PC-3 (cell line): ENCODE measurements around the gene MYO5C. TPM values are rescaled to one million over a fixed set of nuclear protein-coding genes. Genes with fewer than 3 reads are reported as not detected.

ENCODE experiments used
- ATAC-seq: fragments of 200-7000 bp; cut with Tn5 transposase; 2 replicates; pipeline ENCODE4 v1.9.1; 2020; ENCODE audit warnings: mild to moderate bottlenecking, moderate library complexity
- BruUV-seq: library from RNA; stranded (reverse); fragments of 400-500 nt; replicated peaks from 2 replicates; lab custom pipeline; 2021; lab: Mats Ljungman, UMichigan
- CTCF ChIA-PET: fragments of 300-600 bp; sonication (Branson Sonifier 250); formaldehyde crosslinking; loops from one replicate; lab custom pipeline; 2022; ENCODE audit warnings: antibody characterized with exemption; lab: Charles Lee
- POLR2A ChIA-PET: fragments of 300-600 bp; sonication (Branson Sonifier 250); formaldehyde crosslinking; loops from one replicate; lab custom pipeline; 2022; ENCODE audit warnings: antibody characterized with exemption; ENCODE audit not compliant: unreplicated experiment; lab: Charles Lee
- DNase-seq: peaks from one replicate; pipeline ENCODE4 v3.0.0-alpha.2; 2015
- H2AFZ ChIP-seq: fragments of 300-600 bp; sonication (generic); 2 replicates; pipeline ENCODE4 v1.6.0; 2016; ENCODE audit warnings: antibody characterized with exemption, low read length
- H3F3A ChIP-seq: fragments of 300-600 bp; sonication (generic); one replicate; pipeline ENCODE4 v1.6.0; 2017; ENCODE audit warnings: antibody characterized with exemption, low read length, control low read depth, mild to moderate bottlenecking; ENCODE audit not compliant: unreplicated experiment
- H3K27ac ChIP-seq: fragments of 300-600 bp; sonication (generic); 2 replicates; pipeline ENCODE4 v1.5.1; 2016; ENCODE audit warnings: mild to moderate bottlenecking, low read length
- H3K27me3 ChIP-seq: fragments of 300-600 bp; sonication (generic); 2 replicates; pipeline ENCODE4 v1.6.1; 2016; ENCODE audit warnings: low read length, mixed read lengths
- H3K36me3 ChIP-seq: fragments of 300-600 bp; sonication (generic); 2 replicates; pipeline ENCODE4 v1.6.1; 2016; ENCODE audit warnings: low read depth, mixed run types, low read length, mixed read lengths
- H3K4me1 ChIP-seq: fragments of 300-600 bp; sonication (generic); 2 replicates; pipeline ENCODE4 v1.5.1; 2016; ENCODE audit warnings: low read length; ENCODE audit not compliant: insufficient read depth
- H3K4me2 ChIP-seq: fragments of 300-600 bp; sonication (generic); 2 replicates; pipeline ENCODE4 v1.6.0; 2016; ENCODE audit warnings: low read length
- H3K4me3 ChIP-seq: fragments of 300-600 bp; sonication (generic); 2 replicates; pipeline ENCODE4 v1.5.1; 2016; ENCODE audit warnings: mild to moderate bottlenecking, low read length, mixed read lengths
- H3K79me2 ChIP-seq: fragments of 300-600 bp; sonication (generic); 2 replicates; pipeline ENCODE4 v1.6.1; 2017; ENCODE audit warnings: low read length, mixed read lengths
- H3K9ac ChIP-seq: fragments of 300-600 bp; sonication (generic); 2 replicates; pipeline ENCODE4 v1.6.0; 2016; ENCODE audit warnings: mild to moderate bottlenecking, low read length
- H3K9me2 ChIP-seq: fragments of 300-600 bp; sonication (generic); replicated peaks from 2 replicates; pipeline ENCODE4 v1.6.1; 2016; ENCODE audit warnings: mixed run types, low read length, mixed read lengths
- H3K9me3 ChIP-seq: fragments of 300-600 bp; sonication (generic); 2 replicates; pipeline ENCODE4 v1.6.1; 2016; ENCODE audit warnings: low read length, mixed read lengths
- H4K20me1 ChIP-seq: fragments of 300-600 bp; sonication (generic); 2 replicates; pipeline ENCODE4 v1.6.1; 2016; ENCODE audit warnings: low read length, mixed read lengths
- EZH2 ChIP-seq: fragments of 300-600 bp; sonication (generic); IDR thresholded peaks from one replicate; pipeline ENCODE4 v1.6.1; 2017; ENCODE audit warnings: antibody characterized with exemption, mild to moderate bottlenecking, low read length; ENCODE audit not compliant: unreplicated experiment
- EZH2phosphoT487 ChIP-seq: fragments of 300-600 bp; sonication (generic); IDR thresholded peaks from 2 replicates; pipeline ENCODE4 v1.6.1; 2018; ENCODE audit warnings: mild to moderate bottlenecking, antibody characterized with exemption, low read length, borderline replicate concordance
- intact Hi-C: fragments of 100-400 bp; cut with micrococcal nuclease; formaldehyde crosslinking; loops from 2 replicates; pipeline ENCODE4 v1.9.0; 2023
- total RNA-seq: library from RNA; depleted of rRNA; stranded (reverse); fragments of >200 nt; gene quantifications from 2 replicates; pipeline ENCODE4 v1.2.3, GENCODE V29; 2014
- TF ChIP-seq, protein P1 (sequence below): fragments of 300-600 bp; sonication (generic); conservative IDR thresholded peaks from 2 replicates; pipeline ENCODE4 v1.5.1; 2017; ENCODE audit warnings: antibody characterized with exemption, low read depth, mild to moderate bottlenecking, low read length

Gene MYO5C
- total RNA-seq, 1 experiment from 2014 or later, result 17.7 TPM

DNA sequence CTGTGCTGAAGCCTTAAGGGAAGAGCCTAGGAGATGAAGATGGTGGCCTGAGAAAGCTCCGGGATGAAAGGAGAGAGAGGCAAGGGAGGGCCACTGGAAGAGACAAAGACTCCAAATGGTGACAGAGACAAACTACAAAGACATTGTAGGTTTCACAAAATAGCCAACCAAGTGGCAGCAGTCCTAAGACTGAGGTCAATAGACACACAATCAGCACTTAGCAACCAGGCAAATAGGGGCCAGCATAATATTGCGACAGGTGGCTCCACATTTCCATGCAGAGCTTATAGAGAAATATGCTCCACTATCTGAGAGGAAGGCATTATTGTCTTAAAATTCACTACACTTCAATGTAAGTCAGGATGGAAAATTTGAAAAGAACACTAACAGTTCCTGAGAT, 22.1 kb upstream of the MYO5C start:
- H2AFZ ChIP-seq, result no peak overlapping the region
- H4K20me1 ChIP-seq, result no peaks in the 10 kb centered on the region
- ChIA-PET POLR2A (no interaction called here), CTCF (no interaction called here)
- no peaks in the 10 kb centered on the region for H3K4me1 ChIP-seq
- intact Hi-C loops, result no loop called here
- H3K4me3 ChIP-seq, result no peak overlapping the region
- no peak for ATAC-seq
- H3K9me3 ChIP-seq, result no peaks in the 10 kb centered on the region
- H3K27me3 ChIP-seq, result no peaks in the 10 kb centered on the region
- BruUV-seq, result no TSS peak
- H3K36me3 ChIP-seq, result peaks cover 8% of the 10 kb centered on the region; the same call in 1 of the 2 replicates
- H3K9me2 ChIP-seq, result no peaks in the 10 kb centered on the region
- no peak for DNase-seq
- no peaks in the 10 kb centered on the region for H3K79me2 ChIP-seq
- no peak overlapping the region for H3K9ac ChIP-seq
- H3K4me2 ChIP-seq, result no peak overlapping the region
- no peak overlapping the region for H3K27ac ChIP-seq
- no peak for TF ChIP-seq EZH2phosphoT487
- H3F3A ChIP-seq, result no peaks in the 10 kb centered on the region

DNA sequence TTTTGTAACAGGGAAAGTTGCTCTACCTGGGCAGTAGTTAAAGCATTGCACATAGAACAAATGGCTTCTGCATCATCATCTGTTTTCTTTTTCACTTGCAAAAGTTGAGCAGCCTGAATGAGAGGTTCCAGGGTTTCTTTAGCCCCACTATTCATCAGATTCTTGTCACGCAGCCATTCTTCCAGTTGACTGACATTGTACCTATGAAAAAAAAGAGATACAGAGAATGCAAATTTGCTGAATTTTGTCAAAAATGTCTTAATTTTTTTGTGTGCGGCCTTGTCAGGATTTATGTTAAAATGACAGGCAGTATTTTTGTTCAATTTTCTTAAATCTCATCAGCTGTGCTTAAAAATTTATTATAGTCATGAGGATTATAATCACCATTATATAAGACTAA, 21.4 kb upstream of the MYO5C start:
- no peak for ATAC-seq
- no peaks in the 10 kb centered on the region for H3F3A ChIP-seq
- no peak for DNase-seq
- no peak overlapping the region for H3K4me3 ChIP-seq
- peaks cover 8% of the 10 kb centered on the region; the same call in 1 of the 2 replicates for H3K36me3 ChIP-seq
- H3K79me2 ChIP-seq, result no peaks in the 10 kb centered on the region
- H3K27me3 ChIP-seq, result no peaks in the 10 kb centered on the region
- no peak overlapping the region for H3K4me2 ChIP-seq
- ChIA-PET CTCF (no interaction called here), POLR2A (interaction anchor here (0.5 kb wide), 1 partner anchor 29 kb away, joined by 3 read pairs; no protein-coding TSS in a partner anchor)
- intact Hi-C loops, result no loop called here
- BruUV-seq, result no TSS peak
- H3K27ac ChIP-seq, result no peak overlapping the region
- H3K9me3 ChIP-seq, result no peaks in the 10 kb centered on the region
- TF ChIP-seq EZH2 (no peak), EZH2phosphoT487 (no peak)
- TF ChIP-seq, protein P1, sequence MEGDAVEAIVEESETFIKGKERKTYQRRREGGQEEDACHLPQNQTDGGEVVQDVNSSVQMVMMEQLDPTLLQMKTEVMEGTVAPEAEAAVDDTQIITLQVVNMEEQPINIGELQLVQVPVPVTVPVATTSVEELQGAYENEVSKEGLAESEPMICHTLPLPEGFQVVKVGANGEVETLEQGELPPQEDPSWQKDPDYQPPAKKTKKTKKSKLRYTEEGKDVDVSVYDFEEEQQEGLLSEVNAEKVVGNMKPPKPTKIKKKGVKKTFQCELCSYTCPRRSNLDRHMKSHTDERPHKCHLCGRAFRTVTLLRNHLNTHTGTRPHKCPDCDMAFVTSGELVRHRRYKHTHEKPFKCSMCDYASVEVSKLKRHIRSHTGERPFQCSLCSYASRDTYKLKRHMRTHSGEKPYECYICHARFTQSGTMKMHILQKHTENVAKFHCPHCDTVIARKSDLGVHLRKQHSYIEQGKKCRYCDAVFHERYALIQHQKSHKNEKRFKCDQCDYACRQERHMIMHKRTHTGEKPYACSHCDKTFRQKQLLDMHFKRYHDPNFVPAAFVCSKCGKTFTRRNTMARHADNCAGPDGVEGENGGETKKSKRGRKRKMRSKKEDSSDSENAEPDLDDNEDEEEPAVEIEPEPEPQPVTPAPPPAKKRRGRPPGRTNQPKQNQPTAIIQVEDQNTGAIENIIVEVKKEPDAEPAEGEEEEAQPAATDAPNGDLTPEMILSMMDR, result no peak
- no peak overlapping the region for H3K9ac ChIP-seq
- H4K20me1 ChIP-seq, result no peaks in the 10 kb centered on the region
- H3K9me2 ChIP-seq, result no peaks in the 10 kb centered on the region
- H3K4me1 ChIP-seq, result no peaks in the 10 kb centered on the region
- H2AFZ ChIP-seq, result no peak overlapping the region

DNA sequence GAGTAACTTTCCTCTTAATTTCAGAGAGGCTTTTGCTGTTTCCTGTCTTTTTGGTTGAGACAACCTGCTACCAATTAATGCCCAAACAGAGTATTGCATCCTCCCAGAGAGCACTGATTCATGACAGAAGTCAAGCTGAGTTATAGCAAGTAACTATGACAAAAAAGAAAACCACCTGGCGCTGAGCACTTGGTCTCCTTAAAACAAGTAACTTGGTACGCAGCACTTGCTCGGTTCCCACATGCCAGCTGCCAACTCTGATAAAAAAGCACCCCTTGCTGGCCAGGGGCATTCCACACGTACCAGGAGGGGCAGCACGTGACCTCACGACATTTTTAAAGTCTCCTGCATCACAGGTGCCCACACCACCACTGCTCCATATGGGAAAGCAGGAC, 13.5 kb upstream of the MYO5C start:
- Histone ChIP-seq H3F3A (no peaks in the 10 kb centered on the region), H3K79me2 (no peaks in the 10 kb centered on the region), H3K27me3 (no peaks in the 10 kb centered on the region), H2AFZ (no peak overlapping the region), H4K20me1 (no peaks in the 10 kb centered on the region), H3K4me3 (no peak overlapping the region), H3K9ac (no peak overlapping the region), H3K9me2 (no peaks in the 10 kb centered on the region), H3K27ac (no peak overlapping the region), H3K9me3 (no peaks in the 10 kb centered on the region), H3K4me1 (peaks cover 33% of the 10 kb centered on the region), H3K36me3 (0 out of 2 replicates have a peak, but pooled peaks cover 6% of the 10 kb centered on the region), H3K4me2 (no peak overlapping the region)
- no peak for ATAC-seq
- no peak for TF ChIP-seq EZH2
- TF ChIP-seq, protein P1, result no peak
- TF ChIP-seq EZH2phosphoT487, result no peak
- POLR2A ChIA-PET, result no interaction called here
- BruUV-seq, result no TSS peak
- CTCF ChIA-PET, result no interaction called here
- DNase-seq, result no peak
- intact Hi-C loops, result no loop called here
